WERI-Rb-1 (cell line): ENCODE results near the gene OSBPL10.

Experiments used
- DNase-seq: peaks from one replicate; pipeline ENCODE4 v3.0.0-alpha.2; 2020
- H3K27ac ChIP-seq: fragments of 250-450 bp; sonication (Bioruptor Pico); 2 replicates; pipeline ENCODE4 v1.5.1; 2020; ENCODE audit warnings: mild to moderate bottlenecking, moderate library complexity
- H3K27me3 ChIP-seq: fragments of 250-450 bp; sonication (Bioruptor Pico); 2 replicates; pipeline ENCODE4 v1.5.1; 2021; ENCODE audit warnings: mild to moderate bottlenecking, low read depth, moderate library complexity; ENCODE audit not compliant: insufficient read depth, severe bottlenecking
- H3K36me3 ChIP-seq: fragments of 250-450 bp; sonication (Bioruptor Pico); 2 replicates; pipeline ENCODE4 v1.5.1; 2020; ENCODE audit warnings: mild to moderate bottlenecking, moderate library complexity
- H3K4me3 ChIP-seq: 2 replicates; pipeline ENCODE4 v1.5.1; 2011; ENCODE audit warnings: low read depth, mild to moderate bottlenecking, control low read depth, low read length
- H3K9me3 ChIP-seq: fragments of 250-450 bp; sonication (Bioruptor Pico); 2 replicates; pipeline ENCODE4 v1.5.1; 2021; ENCODE audit warnings: mild to moderate bottlenecking, moderate library complexity; ENCODE audit not compliant: severe bottlenecking
- TF ChIP-seq, protein P1 (sequence below): IDR thresholded peaks from 2 replicates; pipeline ENCODE4 v1.5.1; 2011; ENCODE audit warnings: low read depth, mild to moderate bottlenecking, control low read depth, inconsistent platforms, low read length

OSBPL10 gene

GRCh38 chr3:31729082-31729481, 252.0 kb downstream of the OSBPL10 start:
- H3K27ac ChIP-seq, result no peak overlapping the region

DNA sequence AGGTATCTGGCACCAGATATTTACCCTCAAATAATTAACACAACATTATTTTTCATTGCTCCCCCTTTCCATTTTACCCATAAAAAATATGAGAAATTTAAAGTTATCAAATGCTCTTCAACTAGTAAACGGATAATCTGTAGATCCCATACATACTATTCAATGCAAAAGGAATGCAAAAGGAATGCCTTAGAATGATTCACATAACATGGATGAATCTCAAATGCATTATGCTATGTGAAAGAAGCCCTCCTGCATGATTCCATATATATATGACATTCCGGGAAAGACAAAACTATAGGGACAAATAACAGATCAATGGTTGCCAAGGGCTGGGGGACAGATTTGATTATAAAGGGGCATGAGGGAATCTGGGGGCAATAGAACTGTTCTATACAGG, 252.7 kb downstream of the OSBPL10 start:
- TF ChIP-seq, protein P1, sequence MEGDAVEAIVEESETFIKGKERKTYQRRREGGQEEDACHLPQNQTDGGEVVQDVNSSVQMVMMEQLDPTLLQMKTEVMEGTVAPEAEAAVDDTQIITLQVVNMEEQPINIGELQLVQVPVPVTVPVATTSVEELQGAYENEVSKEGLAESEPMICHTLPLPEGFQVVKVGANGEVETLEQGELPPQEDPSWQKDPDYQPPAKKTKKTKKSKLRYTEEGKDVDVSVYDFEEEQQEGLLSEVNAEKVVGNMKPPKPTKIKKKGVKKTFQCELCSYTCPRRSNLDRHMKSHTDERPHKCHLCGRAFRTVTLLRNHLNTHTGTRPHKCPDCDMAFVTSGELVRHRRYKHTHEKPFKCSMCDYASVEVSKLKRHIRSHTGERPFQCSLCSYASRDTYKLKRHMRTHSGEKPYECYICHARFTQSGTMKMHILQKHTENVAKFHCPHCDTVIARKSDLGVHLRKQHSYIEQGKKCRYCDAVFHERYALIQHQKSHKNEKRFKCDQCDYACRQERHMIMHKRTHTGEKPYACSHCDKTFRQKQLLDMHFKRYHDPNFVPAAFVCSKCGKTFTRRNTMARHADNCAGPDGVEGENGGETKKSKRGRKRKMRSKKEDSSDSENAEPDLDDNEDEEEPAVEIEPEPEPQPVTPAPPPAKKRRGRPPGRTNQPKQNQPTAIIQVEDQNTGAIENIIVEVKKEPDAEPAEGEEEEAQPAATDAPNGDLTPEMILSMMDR, result no peak
- H3K9me3 ChIP-seq, result no peaks in the 10 kb centered on the region
- no peak for DNase-seq

More at GRCh38 chr3:31729082-31729481, 252.0 kb downstream of the OSBPL10 start:
- Histone ChIP-seq H3K36me3 (no peaks in the 10 kb centered on the region), H3K27me3 (no peaks in the 10 kb centered on the region), H3K4me3 (no peak overlapping the region), H3K9me3 (no peaks in the 10 kb centered on the region)
- TF ChIP-seq, protein P1, result no peak
- no peak for DNase-seq

DNA sequence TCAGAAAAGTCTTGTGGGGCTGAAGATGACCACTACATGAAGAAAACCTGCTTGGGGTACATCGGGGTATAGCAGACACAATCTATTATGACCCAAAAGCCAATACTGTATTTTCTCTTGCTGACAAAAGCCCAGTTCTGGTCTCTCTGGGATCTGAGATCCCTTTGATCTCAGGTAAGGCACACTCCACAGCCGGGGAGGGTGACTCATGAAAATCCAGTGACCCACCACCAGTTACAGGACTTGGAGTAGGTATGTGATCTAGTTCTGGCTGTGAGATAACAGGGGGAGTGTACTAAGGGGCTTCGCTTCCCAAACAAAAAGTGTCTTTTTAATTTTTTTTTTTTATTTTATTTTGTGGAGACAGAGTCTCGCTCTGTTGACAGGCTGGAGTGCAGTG, 255.1 kb downstream of the OSBPL10 start:
- TF ChIP-seq, protein P1, result no peak
- H3K9me3 ChIP-seq, result no peaks in the 10 kb centered on the region
- DNase-seq, result no peak
- H3K36me3 ChIP-seq, result no peaks in the 10 kb centered on the region
- H3K4me3 ChIP-seq, result no peak overlapping the region
- no peak overlapping the region for H3K27ac ChIP-seq
- H3K27me3 ChIP-seq, result no peaks in the 10 kb centered on the region

More for the DNA sequence above, 252.7 kb downstream of the OSBPL10 start:
- no peak overlapping the region for H3K27ac ChIP-seq
- no peak overlapping the region for H3K4me3 ChIP-seq
- no peaks in the 10 kb centered on the region for H3K27me3 ChIP-seq
- H3K36me3 ChIP-seq, result no peaks in the 10 kb centered on the region

DNA sequence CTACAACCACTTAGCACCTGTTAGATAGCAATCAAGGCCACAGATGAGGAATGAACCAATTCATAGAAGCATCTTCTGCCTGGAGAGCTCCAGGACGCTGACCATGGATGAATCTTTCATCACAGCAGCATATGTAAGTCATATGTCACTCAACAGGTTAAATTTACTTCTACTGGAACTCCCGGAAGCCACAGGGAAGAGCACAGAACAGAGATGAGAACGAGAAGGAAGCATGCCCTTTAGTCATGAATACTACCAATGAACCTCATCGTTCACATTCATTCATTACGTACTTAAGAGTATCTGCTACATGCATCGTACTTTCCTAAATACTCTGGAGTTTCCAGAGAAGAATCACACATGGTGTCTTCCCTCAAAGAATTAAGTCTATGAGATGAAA, 255.5 kb downstream of the OSBPL10 start:
- no peaks in the 10 kb centered on the region for H3K36me3 ChIP-seq
- no peaks in the 10 kb centered on the region for H3K27me3 ChIP-seq
- H3K4me3 ChIP-seq, result no peak overlapping the region
- TF ChIP-seq, protein P1, result no peak
- H3K9me3 ChIP-seq, result no peaks in the 10 kb centered on the region
- H3K27ac ChIP-seq, result no peak overlapping the region
- no peak for DNase-seq

DNA sequence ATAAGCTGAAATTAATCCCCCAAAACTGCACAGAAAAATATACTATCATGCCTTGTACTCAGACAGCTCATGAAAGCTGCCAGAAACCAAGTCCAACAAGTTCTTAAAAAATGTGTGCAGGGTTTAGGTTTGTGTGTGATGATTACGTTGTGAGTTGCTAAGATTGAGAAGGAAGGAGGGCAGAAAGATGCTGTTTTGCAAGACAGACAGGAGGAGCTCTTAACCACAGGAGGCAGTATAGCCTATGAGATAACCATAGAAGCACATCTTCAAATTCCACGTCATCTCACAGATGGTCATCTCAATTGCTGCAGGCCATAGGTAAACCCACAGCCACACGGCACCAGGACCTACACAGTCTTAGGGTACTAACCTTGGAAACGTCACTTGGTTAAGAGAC, 256.4 kb downstream of the OSBPL10 start:
- DNase-seq, result no peak
- Histone ChIP-seq H3K36me3 (no peaks in the 10 kb centered on the region), H3K27ac (no peak overlapping the region), H3K27me3 (no peaks in the 10 kb centered on the region), H3K4me3 (no peak overlapping the region), H3K9me3 (no peaks in the 10 kb centered on the region)
- TF ChIP-seq, protein P1, result peak; percentile 52

- no peak overlapping the region for H3K4me3 ChIP-seq
- H3K9me3 ChIP-seq, result no peaks in the 10 kb centered on the region
- H3K27ac ChIP-seq, result no peak overlapping the region
- DNase-seq, result no peak
- TF ChIP-seq, protein P1, result no peak
- H3K36me3 ChIP-seq, result no peaks in the 10 kb centered on the region
- no peaks in the 10 kb centered on the region for H3K27me3 ChIP-seq
Observed at GRCh38 chr3:31724116-31724515, 256.9 kb downstream of the OSBPL10 start.
